Panc1 (cell line): ENCODE measurements around the gene ITPRIPL1. TPM values are rescaled to one million over a fixed set of nuclear protein-coding genes. Genes with fewer than 3 reads are reported as not detected.

ENCODE experiments used
- ATAC-seq: fragments of 200-7000 bp; cut with Tn5 transposase; 2 replicates; pipeline ENCODE4 v1.9.1; 2020; ENCODE audit warnings: mild to moderate bottlenecking, moderate library complexity
- BruUV-seq: library from RNA; stranded (reverse); fragments of 400-500 nt; replicated peaks from 2 replicates; lab custom pipeline; 2021; lab: Mats Ljungman, UMichigan
- CTCF ChIA-PET: fragments of 300-600 bp; sonication (Branson Sonifier 250); formaldehyde crosslinking; loops from one replicate; lab custom pipeline; 2022; ENCODE audit warnings: antibody characterized with exemption; lab: Charles Lee
- POLR2A ChIA-PET: fragments of 300-600 bp; sonication (Branson Sonifier 250); formaldehyde crosslinking; loops from one replicate; lab custom pipeline; 2022; ENCODE audit warnings: antibody characterized with exemption; lab: Charles Lee
- DNase-seq: peaks from one replicate; pipeline ENCODE4 v3.0.0-alpha.2; 2010; ENCODE audit warnings: low read depth, low spot score
- H3K27ac ChIP-seq: 2 replicates; pipeline ENCODE4 v1.5.1; 2011; ENCODE audit warnings: mild to moderate bottlenecking, low read length, inconsistent platforms
- H3K27me3 ChIP-seq: fragments of 200-500 bp; sonication (Bioruptor generic); 2 replicates; pipeline ENCODE4 v1.6.0; 2014; ENCODE audit warnings: low read length, inconsistent platforms; ENCODE audit not compliant: control insufficient read depth, insufficient read depth
- H3K36me3 ChIP-seq: fragments of 200-500 bp; sonication (Bioruptor generic); 2 replicates; pipeline ENCODE4 v1.5.1; 2014; ENCODE audit warnings: inconsistent platforms, mild to moderate bottlenecking, low read length, moderate library complexity; ENCODE audit not compliant: control insufficient read depth, insufficient read depth
- H3K4me1 ChIP-seq: 2 replicates; pipeline ENCODE4 v1.5.1; 2011; ENCODE audit warnings: inconsistent platforms, mild to moderate bottlenecking, low read length, moderate library complexity; ENCODE audit not compliant: control insufficient read depth, insufficient read depth
- H3K4me3 ChIP-seq, 2 experiments: 2 replicates each; pipeline ENCODE4 v1.5.1; 2011 to 2012; ENCODE audit warnings: low read depth in 2 of 2, low read length in 2 of 2, mild to moderate bottlenecking in 2 of 2, inconsistent platforms in 1 of 2, moderate library complexity in 1 of 2
- H3K9me3 ChIP-seq: fragments of 200-500 bp; sonication (Bioruptor generic); 2 replicates; pipeline ENCODE4 v1.5.1; 2014; ENCODE audit warnings: low read depth, mild to moderate bottlenecking, inconsistent platforms, low read length, moderate library complexity; ENCODE audit not compliant: control insufficient read depth, insufficient read depth
- POLR2AphosphoS5 ChIP-seq: IDR thresholded peaks from 2 replicates; pipeline ENCODE4 v1.6.1; 2012; ENCODE audit warnings: mild to moderate bottlenecking, low read depth, low read length, moderate library complexity
- REST ChIP-seq, 2 experiments: IDR thresholded peaks; 2 replicates each; pipeline ENCODE4 v1.6.1; 2011 to 2012; ENCODE audit warnings: low read depth in 2 of 2, control low read depth in 1 of 2, low read length in 1 of 2, mild to moderate bottlenecking in 1 of 2, moderate library complexity in 1 of 2; ENCODE audit not compliant: insufficient read depth in 1 of 2
- SIN3A ChIP-seq: IDR thresholded peaks from 2 replicates; pipeline ENCODE4 v1.6.1; 2012; ENCODE audit warnings: low read depth, mild to moderate bottlenecking, low read length, moderate library complexity, borderline replicate concordance; ENCODE audit not compliant: insufficient read depth
- TCF7L2 ChIP-seq: IDR thresholded peaks from 2 replicates; pipeline ENCODE4 v1.6.1; 2011; ENCODE audit warnings: mild to moderate bottlenecking, low read depth, low read length, inconsistent platforms
- in situ Hi-C: cut with HindIII; loops from 2 replicates; pipeline ENCODE4 v1.10.0; 2016; ENCODE audit warnings: low sequenced_read_pairs, low pct_unique_long_range_greater_than_20kb
- intact Hi-C: fragments of 100-400 bp; cut with micrococcal nuclease; formaldehyde crosslinking; loops from one replicate; pipeline ENCODE4 v1.10.0; 2022; ENCODE audit not compliant: unreplicated experiment
- total RNA-seq: library from RNA; stranded (reverse); gene quantifications from one replicate; pipeline ENCODE4 v1.2.1, GENCODE V29; 2021; ENCODE audit not compliant: unreplicated experiment
- TF ChIP-seq, protein P1 (sequence below): fragments of 450-650 bp; IDR thresholded peaks from 2 replicates; pipeline ENCODE4 v1.5.1; 2017; ENCODE audit warnings: mild to moderate bottlenecking

Gene ITPRIPL1
- total RNA-seq, 1 experiment from 2014 or later = 12.2 TPM

- POLR2A ChIA-PET = interaction anchor here (0.6 kb wide), 1 partner anchor 20 kb away, joined by 4 read pairs; no protein-coding TSS in a partner anchor
Observed at GRCh38 chr2:96340493-96341414, 15.6 kb downstream of the ITPRIPL1 start.

DNA sequence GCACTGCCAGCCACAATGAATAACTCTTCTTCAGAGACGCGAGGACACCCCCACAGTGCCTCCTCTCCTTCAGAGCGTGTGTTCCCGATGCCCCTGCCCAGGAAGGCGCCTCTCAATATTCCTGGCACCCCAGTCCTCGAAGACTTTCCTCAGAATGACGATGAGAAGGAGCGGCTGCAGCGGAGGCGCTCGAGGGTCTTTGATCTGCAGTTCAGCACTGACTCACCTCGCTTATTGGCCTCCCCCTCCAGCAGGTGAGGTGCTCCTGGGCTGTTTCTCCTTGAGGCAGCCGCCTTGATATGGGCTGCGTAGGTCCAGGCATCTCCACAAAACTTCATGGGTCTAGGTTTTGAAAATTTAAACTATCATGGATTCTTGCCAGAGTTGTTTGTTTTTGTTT, 16.5 kb downstream of the ITPRIPL1 start:
- ChIA-PET POLR2A (interaction anchor here (0.6 kb wide), 1 partner anchor 14 kb away, joined by 3 read pairs; no protein-coding TSS in a partner anchor), CTCF (no interaction called here)
- peaks cover 32% of the 10 kb centered on the region for H3K4me1 ChIP-seq
- ATAC-seq (no peak), DNase-seq (no peak)
- intact Hi-C loops (no loop called here), in situ Hi-C loops (no loop called here)
- H3K27ac ChIP-seq = peak overlapping the region; percentile 36; the same call in 1 of the 2 replicates
- H3K27me3 ChIP-seq = no peaks in the 10 kb centered on the region
- no TSS peak for BruUV-seq
- peaks cover 19% of the 10 kb centered on the region for H3K36me3 ChIP-seq
- no peaks in the 10 kb centered on the region for H3K9me3 ChIP-seq
- TF ChIP-seq SIN3A = no peak
- no peak for TF ChIP-seq TCF7L2
- TF ChIP-seq REST (IDR thresholded peaks at IDR 0.05; ENCODE audit: insufficient read depth in 1 of 2, low read depth in 2 of 2, low read length in 1 of 2) = no peak
- TF ChIP-seq, protein P1, sequence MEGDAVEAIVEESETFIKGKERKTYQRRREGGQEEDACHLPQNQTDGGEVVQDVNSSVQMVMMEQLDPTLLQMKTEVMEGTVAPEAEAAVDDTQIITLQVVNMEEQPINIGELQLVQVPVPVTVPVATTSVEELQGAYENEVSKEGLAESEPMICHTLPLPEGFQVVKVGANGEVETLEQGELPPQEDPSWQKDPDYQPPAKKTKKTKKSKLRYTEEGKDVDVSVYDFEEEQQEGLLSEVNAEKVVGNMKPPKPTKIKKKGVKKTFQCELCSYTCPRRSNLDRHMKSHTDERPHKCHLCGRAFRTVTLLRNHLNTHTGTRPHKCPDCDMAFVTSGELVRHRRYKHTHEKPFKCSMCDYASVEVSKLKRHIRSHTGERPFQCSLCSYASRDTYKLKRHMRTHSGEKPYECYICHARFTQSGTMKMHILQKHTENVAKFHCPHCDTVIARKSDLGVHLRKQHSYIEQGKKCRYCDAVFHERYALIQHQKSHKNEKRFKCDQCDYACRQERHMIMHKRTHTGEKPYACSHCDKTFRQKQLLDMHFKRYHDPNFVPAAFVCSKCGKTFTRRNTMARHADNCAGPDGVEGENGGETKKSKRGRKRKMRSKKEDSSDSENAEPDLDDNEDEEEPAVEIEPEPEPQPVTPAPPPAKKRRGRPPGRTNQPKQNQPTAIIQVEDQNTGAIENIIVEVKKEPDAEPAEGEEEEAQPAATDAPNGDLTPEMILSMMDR = no peak
- TF ChIP-seq POLR2AphosphoS5 = no peak
- H3K4me3 ChIP-seq = no peak overlapping the region

More at GRCh38 chr2:96340493-96341414, 15.6 kb downstream of the ITPRIPL1 start:
- intact Hi-C loops (no loop called here), in situ Hi-C loops (no loop called here)
- Histone ChIP-seq H3K36me3 (peaks cover 19% of the 10 kb centered on the region), H3K9me3 (no peaks in the 10 kb centered on the region), H3K27me3 (no peaks in the 10 kb centered on the region), H3K4me3 (no peak overlapping the region), H3K4me1 (peaks cover 37% of the 10 kb centered on the region), H3K27ac (peak overlapping the region; percentile 36; the same call in 1 of the 2 replicates)
- ATAC-seq (no peak), DNase-seq (no peak)
- BruUV-seq = no TSS peak
- TF ChIP-seq, protein P1 = no peak
- TF ChIP-seq SIN3A (no peak), TCF7L2 (no peak), POLR2AphosphoS5 (no peak), REST (IDR thresholded peaks at IDR 0.05; ENCODE audit: insufficient read depth in 1 of 2, low read depth in 2 of 2, low read length in 1 of 2) (no peak)
- CTCF ChIA-PET = interaction anchor here (0.7 kb wide), 1 partner anchor 68 kb away, joined by 5 read pairs; no protein-coding TSS in a partner anchor
